ENCODE measurements around the gene CUX1. TPM values are rescaled to one million over a fixed set of nuclear protein-coding genes. Genes with fewer than 3 reads are reported as not detected.

The CUX1 gene
- total RNA-seq, 2 donors from 2014 or later = 42.0 to 47.5 TPM

GRCh38 chr7:101993311-101993710, 175.9 kb downstream of the CUX1 start:
- Histone ChIP-seq H3K27me3 (no peaks in the 10 kb centered on the region), H3K9me3 (no peaks in the 10 kb centered on the region), H3K27ac (no peak overlapping the region), H3K4me3 (no peak overlapping the region), H3K36me3 (replicated peaks in 1 of 2; ENCODE audit: insufficient read depth in 1 of 2, low read depth in 2 of 2) (no peaks in the 10 kb centered on the region), H3K4me1 (peaks cover 9% of the 10 kb centered on the region)
- TF ChIP-seq CTCF (IDR thresholded peaks at IDR 0.05) = no peak
- TF ChIP-seq POLR2A (IDR thresholded peaks at IDR 0.05) = no peak
- intact Hi-C loops (cut with DNase I) = no loop called here
- 96 to 97% methylated on average over 8 of the region's 8 CpGs for WGBS, 2 donors
- ATAC-seq (no peak), DNase-seq (no peak)

- 90 to 95% methylated on average over 5 of the region's 5 CpGs for WGBS, 2 donors
- peaks cover 9% of the 10 kb centered on the region for H3K4me1 ChIP-seq
- H3K27ac ChIP-seq = no peak overlapping the region
- DNase-seq = no peak
- H3K36me3 ChIP-seq (replicated peaks in 1 of 2; ENCODE audit: insufficient read depth in 1 of 2, low read depth in 2 of 2) = no peaks in the 10 kb centered on the region
- no peaks in the 10 kb centered on the region for H3K9me3 ChIP-seq
- H3K27me3 ChIP-seq = no peaks in the 10 kb centered on the region
- intact Hi-C loops (cut with DNase I) = no loop called here
- ATAC-seq = no peak
- no peak overlapping the region for H3K4me3 ChIP-seq
- TF ChIP-seq POLR2A (IDR thresholded peaks at IDR 0.05) = no peak
- no peak for TF ChIP-seq CTCF (IDR thresholded peaks at IDR 0.05)
Observed at GRCh38 chr7:101995121-101995520, 177.7 kb downstream of the CUX1 start.

GRCh38 chr7:101996131-101996691, 178.8 kb downstream of the CUX1 start:
- no peak for ATAC-seq
- WGBS, 2 donors = 83 to 91% methylated on average over 8 to 10 of the region's 10 CpGs
- Histone ChIP-seq H3K4me3 (no peak overlapping the region), H3K4me1 (peaks cover 9% of the 10 kb centered on the region), H3K27me3 (no peaks in the 10 kb centered on the region), H3K27ac (no peak overlapping the region), H3K36me3 (replicated peaks in 1 of 2; ENCODE audit: insufficient read depth in 1 of 2, low read depth in 2 of 2) (no peaks in the 10 kb centered on the region), H3K9me3 (no peaks in the 10 kb centered on the region)
- intact Hi-C loops (cut with DNase I) = no loop called here
- TF ChIP-seq POLR2A (IDR thresholded peaks at IDR 0.05) (no peak), CTCF (IDR thresholded peaks at IDR 0.05) (no peak)
- DNase-seq = no peak

- Histone ChIP-seq H3K27me3 (no peaks in the 10 kb centered on the region), H3K4me1 (peaks cover 5% of the 10 kb centered on the region), H3K9me3 (no peaks in the 10 kb centered on the region), H3K27ac (no peak overlapping the region), H3K4me3 (no peak overlapping the region), H3K36me3 (replicated peaks in 1 of 2; ENCODE audit: insufficient read depth in 1 of 2, low read depth in 2 of 2) (no peaks in the 10 kb centered on the region)
- no peak for DNase-seq
- TF ChIP-seq CTCF (IDR thresholded peaks at IDR 0.05) (no peak), POLR2A (IDR thresholded peaks at IDR 0.05) (no peak)
- no peak for ATAC-seq
- intact Hi-C loops (cut with DNase I) = no loop called here
- 93 to 96% methylated on average over 11 to 16 of the region's 16 CpGs for WGBS, 2 donors
Observed at GRCh38 chr7:101996876-101997275, 179.4 kb downstream of the CUX1 start.

Data from body of pancreas (tissue), 4 donors.